Measurements from ENCODE around the gene CDKN2A.

CDKN2A gene

GRCh38 chr9:21993893-21994555, at the start of gene CDKN2A:
TSS of gene CDKN2A (minus strand) at chr9:21994392.
- peak within 1 kb of the TSS; percentile 13 for H3K9ac ChIP-seq (ENCODE audit: low read length)
- peaks cover 12% of the 10 kb centered on the region for H3K4me1 ChIP-seq (ENCODE audit: insufficient read depth, low read length)
- peak within 1 kb of the TSS; percentile 29 for H3K27ac ChIP-seq (ENCODE audit: low read depth, low read length)
- no peaks in the 10 kb centered on the region for H3K36me3 ChIP-seq (ENCODE audit: insufficient read depth, low read length)
- peak within 1 kb of the TSS; percentile 84 to 86 for H3K4me3 ChIP-seq (ENCODE audit: low read depth in 1 of 2, low read length in 2 of 2)
- H3K27me3 ChIP-seq (ENCODE audit: control insufficient read depth in 1 of 2, insufficient read depth in 2 of 2, low read length in 2 of 2), result peaks cover 27 to 49% of the 10 kb centered on the region in 2 donors
- no peaks in the 10 kb centered on the region for H3K9me3 ChIP-seq (ENCODE audit: low read length)

GRCh38 chr9:22043928-22044327, 49.7 kb upstream of the CDKN2A start:
- no peaks in the 10 kb centered on the region for H3K9me3 ChIP-seq (ENCODE audit: low read length)
- no peak overlapping the region for H3K27ac ChIP-seq (ENCODE audit: low read depth, low read length)
- H3K36me3 ChIP-seq (ENCODE audit: insufficient read depth, low read length), result no peaks in the 10 kb centered on the region
- H3K27me3 ChIP-seq (ENCODE audit: control insufficient read depth in 1 of 2, insufficient read depth in 2 of 2, low read length in 2 of 2), result no peaks in the 10 kb centered on the region
- H3K4me3 ChIP-seq (ENCODE audit: low read depth in 1 of 2, low read length in 2 of 2), result no peak overlapping the region
- no peaks in the 10 kb centered on the region for H3K4me1 ChIP-seq (ENCODE audit: insufficient read depth, low read length)
- H3K9ac ChIP-seq (ENCODE audit: low read length), result no peak overlapping the region

- H3K4me3 ChIP-seq (ENCODE audit: low read depth in 1 of 2, low read length in 2 of 2), result no peak overlapping the region
- no peaks in the 10 kb centered on the region for H3K36me3 ChIP-seq (ENCODE audit: insufficient read depth, low read length)
- no peaks in the 10 kb centered on the region for H3K9me3 ChIP-seq (ENCODE audit: low read length)
- no peak overlapping the region for H3K27ac ChIP-seq (ENCODE audit: low read depth, low read length)
- no peaks in the 10 kb centered on the region for H3K4me1 ChIP-seq (ENCODE audit: insufficient read depth, low read length)
- H3K27me3 ChIP-seq (ENCODE audit: control insufficient read depth in 1 of 2, insufficient read depth in 2 of 2, low read length in 2 of 2), result no peaks in the 10 kb centered on the region
- no peak overlapping the region for H3K9ac ChIP-seq (ENCODE audit: low read length)
These were observed 47.6 kb upstream of the CDKN2A start for GRCh38 chr9:22041775-22042174.

- no peaks in the 10 kb centered on the region for H3K9me3 ChIP-seq (ENCODE audit: low read length)
- no peak overlapping the region for H3K4me3 ChIP-seq (ENCODE audit: low read depth in 1 of 2, low read length in 2 of 2)
- H3K27ac ChIP-seq (ENCODE audit: low read depth, low read length), result no peak overlapping the region
- no peaks in the 10 kb centered on the region for H3K27me3 ChIP-seq (ENCODE audit: control insufficient read depth in 1 of 2, insufficient read depth in 2 of 2, low read length in 2 of 2)
- no peak overlapping the region for H3K9ac ChIP-seq (ENCODE audit: low read length)
- no peaks in the 10 kb centered on the region for H3K4me1 ChIP-seq (ENCODE audit: insufficient read depth, low read length)
- no peaks in the 10 kb centered on the region for H3K36me3 ChIP-seq (ENCODE audit: insufficient read depth, low read length)
These were observed 47.2 kb upstream of the CDKN2A start for GRCh38 chr9:22041344-22041743.

- H3K9ac ChIP-seq (ENCODE audit: low read length), result no peak overlapping the region
- H3K27me3 ChIP-seq (ENCODE audit: control insufficient read depth in 1 of 2, insufficient read depth in 2 of 2, low read length in 2 of 2), result no peaks in the 10 kb centered on the region
- no peaks in the 10 kb centered on the region for H3K36me3 ChIP-seq (ENCODE audit: insufficient read depth, low read length)
- H3K4me1 ChIP-seq (ENCODE audit: insufficient read depth, low read length), result no peaks in the 10 kb centered on the region
- H3K9me3 ChIP-seq (ENCODE audit: low read length), result no peaks in the 10 kb centered on the region
- H3K4me3 ChIP-seq (ENCODE audit: low read depth in 1 of 2, low read length in 2 of 2), result no peak overlapping the region
- H3K27ac ChIP-seq (ENCODE audit: low read depth, low read length), result no peak overlapping the region
These were observed 46.6 kb upstream of the CDKN2A start for GRCh38 chr9:22040760-22041159.

- no peak overlapping the region for H3K27ac ChIP-seq (ENCODE audit: low read depth, low read length)
These were observed 45.1 kb upstream of the CDKN2A start for GRCh38 chr9:22039258-22039657.

GRCh38 chr9:22037954-22038690, 43.9 kb upstream of the CDKN2A start:
- Histone ChIP-seq H3K27ac (ENCODE audit: low read depth, low read length) (no peak overlapping the region), H3K4me1 (ENCODE audit: insufficient read depth, low read length) (no peaks in the 10 kb centered on the region), H3K4me3 (ENCODE audit: low read depth in 1 of 2, low read length in 2 of 2) (no peak overlapping the region), H3K9ac (ENCODE audit: low read length) (no peak overlapping the region), H3K36me3 (ENCODE audit: insufficient read depth, low read length) (no peaks in the 10 kb centered on the region), H3K27me3 (ENCODE audit: control insufficient read depth in 1 of 2, insufficient read depth in 2 of 2, low read length in 2 of 2) (no peaks in the 10 kb centered on the region), H3K9me3 (ENCODE audit: low read length) (no peaks in the 10 kb centered on the region)

More at GRCh38 chr9:22039258-22039657, 45.1 kb upstream of the CDKN2A start:
- H3K27me3 ChIP-seq (ENCODE audit: control insufficient read depth in 1 of 2, insufficient read depth in 2 of 2, low read length in 2 of 2), result no peaks in the 10 kb centered on the region
- no peaks in the 10 kb centered on the region for H3K4me1 ChIP-seq (ENCODE audit: insufficient read depth, low read length)
- H3K9me3 ChIP-seq (ENCODE audit: low read length), result no peaks in the 10 kb centered on the region
- no peak overlapping the region for H3K4me3 ChIP-seq (ENCODE audit: low read depth in 1 of 2, low read length in 2 of 2)
- no peaks in the 10 kb centered on the region for H3K36me3 ChIP-seq (ENCODE audit: insufficient read depth, low read length)
- no peak overlapping the region for H3K9ac ChIP-seq (ENCODE audit: low read length)

GRCh38 chr9:22036866-22037626, 42.9 kb upstream of the CDKN2A start:
- no peak overlapping the region for H3K27ac ChIP-seq (ENCODE audit: low read depth, low read length)
- no peak overlapping the region for H3K9ac ChIP-seq (ENCODE audit: low read length)

GRCh38 chr9:22035591-22036011, 41.4 kb upstream of the CDKN2A start:
- H3K9ac ChIP-seq (ENCODE audit: low read length), result no peak overlapping the region
- H3K4me1 ChIP-seq (ENCODE audit: insufficient read depth, low read length), result no peaks in the 10 kb centered on the region
- H3K27ac ChIP-seq (ENCODE audit: low read depth, low read length), result no peak overlapping the region
- H3K36me3 ChIP-seq (ENCODE audit: insufficient read depth, low read length), result no peaks in the 10 kb centered on the region
- H3K9me3 ChIP-seq (ENCODE audit: low read length), result no peaks in the 10 kb centered on the region
- no peaks in the 10 kb centered on the region for H3K27me3 ChIP-seq (ENCODE audit: control insufficient read depth in 1 of 2, insufficient read depth in 2 of 2, low read length in 2 of 2)
- H3K4me3 ChIP-seq (ENCODE audit: low read depth in 1 of 2, low read length in 2 of 2), result no peak overlapping the region

More at GRCh38 chr9:22036866-22037626, 42.9 kb upstream of the CDKN2A start:
- H3K36me3 ChIP-seq (ENCODE audit: insufficient read depth, low read length), result no peaks in the 10 kb centered on the region
- H3K9me3 ChIP-seq (ENCODE audit: low read length), result no peaks in the 10 kb centered on the region
- H3K4me3 ChIP-seq (ENCODE audit: low read depth in 1 of 2, low read length in 2 of 2), result no peak overlapping the region
- H3K4me1 ChIP-seq (ENCODE audit: insufficient read depth, low read length), result no peaks in the 10 kb centered on the region
- H3K27me3 ChIP-seq (ENCODE audit: control insufficient read depth in 1 of 2, insufficient read depth in 2 of 2, low read length in 2 of 2), result no peaks in the 10 kb centered on the region

GRCh38 chr9:22033012-22033630, 38.9 kb upstream of the CDKN2A start:
- Histone ChIP-seq H3K27ac (ENCODE audit: low read depth, low read length) (no peak overlapping the region), H3K4me1 (ENCODE audit: insufficient read depth, low read length) (no peaks in the 10 kb centered on the region), H3K9ac (ENCODE audit: low read length) (no peak overlapping the region), H3K4me3 (ENCODE audit: low read depth in 1 of 2, low read length in 2 of 2) (no peak overlapping the region), H3K9me3 (ENCODE audit: low read length) (no peaks in the 10 kb centered on the region), H3K36me3 (ENCODE audit: insufficient read depth, low read length) (no peaks in the 10 kb centered on the region), H3K27me3 (ENCODE audit: control insufficient read depth in 1 of 2, insufficient read depth in 2 of 2, low read length in 2 of 2) (no peaks in the 10 kb centered on the region)
